HG02884 (cell line): ENCODE results near the gene HCFC1.

Source experiments
- ATAC-seq: cut with Tn5 transposase; IDR thresholded peaks from one replicate; pipeline ENCODE4 v1.9.1; 2021; ENCODE audit warnings: mild to moderate bottlenecking, moderate library complexity; ENCODE audit not compliant: unreplicated experiment

HCFC1 gene

DNA sequence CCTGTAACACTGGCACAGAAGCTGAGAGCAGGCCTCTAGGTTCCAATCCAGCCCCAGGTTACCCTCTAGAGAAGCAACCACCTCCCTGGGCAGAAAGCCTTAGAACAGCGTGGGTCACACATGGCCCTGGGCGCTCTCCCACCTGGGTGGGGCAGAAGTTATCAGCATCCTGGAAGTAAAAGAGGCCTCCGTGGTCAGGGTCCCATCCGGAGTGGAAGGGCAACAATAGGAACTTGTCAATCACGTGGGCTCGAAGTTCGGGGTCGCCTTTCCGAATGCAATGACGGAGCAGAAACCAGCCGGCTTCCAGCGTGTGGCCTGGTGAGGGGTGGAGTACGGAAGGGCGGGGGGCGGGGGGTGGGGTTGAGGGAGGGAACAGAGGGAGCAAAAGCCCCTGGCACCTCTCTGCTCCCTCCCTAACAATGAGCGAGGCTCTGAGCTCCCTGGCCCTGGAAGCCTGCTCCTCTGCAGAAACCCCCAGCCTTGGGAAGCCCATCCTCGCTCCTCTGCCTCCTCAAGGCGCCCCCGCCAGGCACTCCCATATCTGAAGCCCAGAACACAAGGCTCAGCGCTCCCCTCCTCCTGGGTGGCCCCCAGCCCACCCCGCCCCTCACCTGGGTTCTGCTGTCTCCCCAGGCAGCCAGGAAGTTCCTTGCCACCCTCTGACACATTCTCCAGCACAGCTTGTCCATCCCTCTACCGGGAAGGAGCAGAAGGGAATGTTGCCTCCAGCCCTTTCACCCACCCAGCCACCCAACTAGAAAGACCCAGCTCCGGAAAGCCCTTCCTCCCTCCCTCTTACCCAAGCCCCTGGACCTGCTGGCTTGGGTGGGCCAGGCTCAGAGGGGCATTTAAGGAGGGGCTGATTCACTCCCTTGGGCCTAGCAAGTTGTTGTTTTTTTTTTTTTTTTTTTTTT is 30.0 kb downstream of the HCFC1 start:
- no peak for ATAC-seq

DNA sequence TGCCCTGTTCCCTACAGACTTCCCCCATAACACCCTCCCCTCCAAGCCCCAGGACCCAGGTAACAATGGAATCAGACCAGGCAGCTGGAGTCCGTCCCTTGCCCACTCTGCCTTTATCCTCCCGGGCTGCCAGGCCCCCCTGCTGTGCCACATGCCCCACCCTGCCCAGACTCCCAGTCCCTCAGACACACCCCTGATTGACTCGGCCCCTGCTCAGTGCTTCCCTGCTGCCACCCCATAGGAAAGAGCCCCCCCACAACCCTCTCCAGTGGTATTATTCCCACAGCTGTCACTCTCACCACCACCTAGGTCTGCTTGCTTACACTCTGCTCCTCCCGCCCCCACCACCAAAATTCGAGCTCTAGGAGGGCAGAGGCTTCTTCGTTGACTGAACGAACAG is 32.0 kb downstream of the HCFC1 start:
- no peak for ATAC-seq

DNA sequence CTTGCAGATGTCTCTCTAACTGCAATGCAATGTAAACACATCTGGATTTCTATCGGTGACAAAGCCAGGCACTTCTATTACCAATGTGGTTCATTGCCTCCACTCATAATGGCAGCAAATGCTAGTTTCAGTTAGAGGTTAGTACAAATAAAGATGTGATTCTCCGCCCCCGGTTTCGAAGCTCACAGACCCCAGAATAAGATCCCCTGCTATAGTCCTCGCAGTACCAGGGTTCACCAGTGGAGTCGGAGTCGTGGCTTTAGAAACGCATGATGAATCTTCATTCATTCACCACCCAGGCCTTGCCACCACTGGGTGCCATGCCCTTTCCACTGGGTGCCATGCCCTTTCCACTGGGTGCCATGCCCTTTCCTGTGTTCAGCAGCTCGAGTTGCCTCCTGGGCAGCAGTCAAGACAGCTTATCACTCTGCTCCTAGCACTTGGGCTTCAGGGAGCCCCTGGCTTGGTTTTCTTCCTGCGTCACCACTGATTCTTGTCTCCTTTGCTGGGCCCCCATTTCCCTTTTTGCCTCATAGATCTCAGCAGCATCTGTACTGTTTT is 33.3 kb downstream of the HCFC1 start:
- no peak for ATAC-seq

DNA sequence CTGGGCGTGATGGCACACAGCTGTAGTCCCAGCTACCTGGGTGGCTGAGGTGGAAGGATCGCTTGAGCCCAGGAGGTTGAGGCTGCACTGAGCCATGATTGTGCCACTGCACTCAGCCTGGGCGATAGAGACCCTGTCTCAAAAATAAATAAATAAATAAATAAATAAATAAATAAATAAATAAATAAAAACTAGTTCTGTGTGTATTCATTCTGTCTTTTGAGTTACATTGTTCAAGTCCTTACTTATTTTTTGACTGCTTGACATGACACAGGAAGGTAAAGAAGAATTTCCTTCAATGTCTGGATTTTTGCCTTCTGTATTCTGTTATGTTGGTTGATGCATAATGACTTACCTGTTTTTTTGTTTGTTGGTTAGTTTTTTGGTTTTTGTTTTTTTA is 34.6 kb downstream of the HCFC1 start:
- ATAC-seq: no peak

DNA sequence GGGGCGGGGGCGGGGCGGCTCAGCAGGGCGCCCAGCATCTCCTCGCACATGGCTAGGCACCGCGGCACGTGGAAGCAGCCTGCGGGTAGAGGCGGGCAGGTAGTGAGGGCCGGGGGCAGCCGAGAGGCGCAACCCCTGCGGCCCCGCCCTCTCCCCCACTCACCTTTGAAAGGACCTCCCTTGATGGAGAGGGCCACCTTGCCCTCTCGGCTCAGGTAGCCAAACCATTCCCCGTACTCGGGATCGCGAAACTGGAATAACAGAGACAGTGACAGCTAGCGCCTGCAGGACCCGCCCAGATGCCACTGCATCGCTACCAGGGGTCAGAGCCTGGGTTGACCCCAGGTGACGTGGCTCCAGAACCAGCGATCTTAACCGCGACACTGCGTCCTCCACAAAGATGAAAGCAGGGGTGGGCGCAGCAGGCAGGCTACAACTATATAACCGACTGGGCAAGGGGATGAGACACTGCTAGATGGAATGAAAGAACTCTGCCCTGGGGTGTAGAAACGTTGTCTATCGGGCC is 36.2 kb downstream of the HCFC1 start:
- ATAC-seq: no peak

DNA sequence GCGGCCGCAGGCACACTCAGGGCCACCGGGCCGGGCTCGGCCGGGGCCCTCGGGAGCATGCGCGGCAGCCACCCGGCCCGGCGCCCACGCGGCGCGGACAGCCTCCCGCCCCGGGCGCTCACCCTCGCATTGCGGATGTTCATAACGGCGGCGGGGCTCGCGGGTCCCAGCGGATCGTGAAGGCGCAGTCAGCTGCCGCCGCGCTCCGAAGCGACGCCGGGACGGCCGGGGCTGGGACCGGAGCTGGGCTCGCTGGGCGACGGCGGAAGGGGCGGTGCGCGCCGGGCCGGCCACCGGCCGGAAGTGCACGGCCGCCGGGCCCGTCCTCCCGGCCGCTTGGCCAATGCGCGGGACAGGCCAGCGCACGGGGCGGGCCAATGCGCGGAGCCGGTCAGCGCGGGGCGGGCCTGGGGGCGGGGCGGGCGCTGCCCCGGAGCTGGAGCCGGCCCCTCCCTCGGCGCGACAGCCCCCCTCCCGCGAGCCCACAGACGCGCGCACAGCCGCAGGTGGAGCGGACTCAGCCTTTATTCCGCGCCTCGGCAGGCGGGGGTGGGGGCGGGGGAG is 36.8 kb downstream of the HCFC1 start, which contains the start of gene NAA10:
Gene NAA10 (minus strand): TSS at position 276 of the 564 bp plus-strand sequence. CDS start 133 bp downstream, at position 143.
- ATAC-seq: peak; percentile 89

DNA sequence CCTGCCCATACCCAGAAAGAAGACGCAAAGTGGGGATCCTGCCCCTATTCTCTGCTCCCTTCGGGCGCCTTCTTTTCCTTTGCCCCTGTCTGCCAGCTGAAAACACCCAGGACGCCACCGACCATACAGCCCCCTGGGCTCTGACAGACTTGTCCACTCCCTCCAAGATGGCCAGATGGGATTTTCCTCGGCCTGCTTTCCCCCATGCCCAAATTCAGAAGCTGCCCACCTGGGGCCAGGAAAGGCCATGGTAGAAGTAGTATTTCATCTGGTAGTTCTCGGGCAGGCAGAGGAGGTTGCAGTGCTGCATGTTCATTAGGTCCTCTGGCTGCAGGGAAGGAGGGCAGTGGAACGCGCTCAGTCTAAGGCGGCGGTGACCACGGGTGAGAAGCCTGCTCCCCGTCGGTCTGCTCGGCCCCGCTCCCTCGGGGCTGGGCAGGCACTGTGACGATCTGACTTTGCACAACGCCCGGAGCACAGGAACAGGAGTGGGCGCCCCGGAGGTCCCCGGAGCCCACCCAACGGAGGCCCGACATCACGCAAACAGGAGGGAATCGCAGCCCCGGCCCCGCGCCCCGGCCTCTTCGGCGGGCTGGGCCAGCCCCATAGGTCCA is 37.4 kb downstream of the HCFC1 start:
- peak; percentile 17 for ATAC-seq

DNA sequence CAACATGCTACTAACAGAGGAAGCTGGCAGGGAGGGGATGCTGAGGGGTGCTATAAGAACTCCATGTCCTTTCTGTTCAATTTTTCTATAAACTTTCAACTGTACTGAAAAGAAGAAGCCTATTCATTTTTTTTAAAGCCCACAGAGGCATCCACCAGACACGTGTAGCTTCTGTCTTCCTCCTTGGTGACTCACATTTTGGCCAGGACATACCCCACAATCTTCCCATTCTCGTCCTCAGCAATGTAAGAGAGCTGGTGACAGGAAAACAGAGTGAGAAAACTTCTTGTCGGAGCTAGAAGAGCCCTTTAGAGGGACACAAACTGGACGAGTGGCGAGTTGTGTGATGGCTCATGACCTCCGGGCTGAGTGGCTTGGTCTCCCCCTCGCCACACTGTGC is 37.9 kb downstream of the HCFC1 start:
- no peak for ATAC-seq

DNA sequence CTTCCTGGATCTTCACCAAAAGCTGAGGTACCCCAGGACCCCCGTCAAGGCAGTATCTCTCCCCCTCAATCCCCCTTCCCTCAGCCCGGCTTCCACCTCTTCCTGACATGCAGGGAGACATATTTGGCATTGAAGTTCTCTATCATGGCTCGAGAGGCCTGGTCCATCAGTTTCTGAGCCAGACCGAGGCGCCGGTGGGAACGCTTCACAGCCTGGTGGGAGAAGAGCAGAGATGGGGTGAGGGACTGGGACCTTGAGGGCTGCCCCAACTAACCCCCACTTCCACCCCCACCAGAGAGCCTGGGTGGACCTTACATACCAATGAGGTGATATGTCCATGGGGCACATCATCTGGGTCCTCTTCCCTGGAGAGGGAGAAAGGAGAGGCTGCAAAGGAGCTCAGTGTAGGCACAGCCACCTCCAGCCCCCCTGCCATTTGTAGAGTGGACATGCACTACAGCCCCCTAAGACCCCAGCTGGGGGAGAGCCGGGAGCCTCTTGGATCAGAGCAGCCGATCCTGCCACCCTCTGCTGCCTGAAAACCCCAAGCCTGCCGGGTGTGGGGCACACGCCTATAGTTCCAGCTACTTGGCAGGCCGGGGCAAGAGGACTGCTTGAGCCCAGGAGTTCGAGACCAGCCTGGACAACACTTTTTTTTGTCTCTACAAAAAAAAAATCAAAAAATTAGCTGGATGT is 39.2 kb downstream of the HCFC1 start:
- ATAC-seq: no peak

DNA sequence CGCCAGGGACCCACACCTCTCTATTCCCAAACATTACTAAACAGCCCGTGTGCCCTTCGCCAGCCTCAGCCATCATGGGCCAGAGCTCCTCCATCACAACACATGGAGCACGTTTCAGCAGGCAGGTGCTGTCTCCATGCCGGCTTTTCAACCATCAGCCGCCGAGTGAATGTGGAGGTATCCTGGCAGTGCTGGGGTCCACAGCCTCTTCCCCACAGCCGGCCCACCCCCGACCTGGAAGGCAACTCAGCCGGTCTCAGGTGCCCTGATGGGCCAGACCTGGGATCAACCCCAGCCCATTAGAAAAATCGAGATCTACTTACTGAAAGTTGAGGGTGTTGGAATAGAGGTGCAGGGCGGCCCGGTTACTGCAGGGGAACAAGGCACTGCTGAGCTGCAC is 39.9 kb downstream of the HCFC1 start:
- no peak for ATAC-seq

DNA sequence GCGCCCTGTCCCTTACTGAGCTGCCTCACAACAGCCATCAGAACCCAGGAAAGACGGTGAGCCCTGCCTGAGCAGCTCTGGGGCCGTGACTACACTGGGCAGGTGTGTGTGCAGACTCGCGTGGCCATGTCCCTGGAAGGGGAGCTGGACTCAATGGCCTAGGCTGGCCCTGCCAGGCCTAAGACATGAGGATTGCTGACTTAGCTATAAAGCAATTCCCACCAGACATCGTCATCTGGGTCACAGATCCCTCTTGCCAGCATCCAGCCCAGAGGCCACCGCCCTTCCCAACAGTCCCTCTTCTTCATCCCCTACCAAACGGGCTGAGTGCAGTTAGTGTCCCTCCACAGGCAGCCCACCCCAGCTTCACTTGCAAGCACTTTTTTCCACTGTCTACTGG is 40.5 kb downstream of the HCFC1 start:
- no peak for ATAC-seq

DNA sequence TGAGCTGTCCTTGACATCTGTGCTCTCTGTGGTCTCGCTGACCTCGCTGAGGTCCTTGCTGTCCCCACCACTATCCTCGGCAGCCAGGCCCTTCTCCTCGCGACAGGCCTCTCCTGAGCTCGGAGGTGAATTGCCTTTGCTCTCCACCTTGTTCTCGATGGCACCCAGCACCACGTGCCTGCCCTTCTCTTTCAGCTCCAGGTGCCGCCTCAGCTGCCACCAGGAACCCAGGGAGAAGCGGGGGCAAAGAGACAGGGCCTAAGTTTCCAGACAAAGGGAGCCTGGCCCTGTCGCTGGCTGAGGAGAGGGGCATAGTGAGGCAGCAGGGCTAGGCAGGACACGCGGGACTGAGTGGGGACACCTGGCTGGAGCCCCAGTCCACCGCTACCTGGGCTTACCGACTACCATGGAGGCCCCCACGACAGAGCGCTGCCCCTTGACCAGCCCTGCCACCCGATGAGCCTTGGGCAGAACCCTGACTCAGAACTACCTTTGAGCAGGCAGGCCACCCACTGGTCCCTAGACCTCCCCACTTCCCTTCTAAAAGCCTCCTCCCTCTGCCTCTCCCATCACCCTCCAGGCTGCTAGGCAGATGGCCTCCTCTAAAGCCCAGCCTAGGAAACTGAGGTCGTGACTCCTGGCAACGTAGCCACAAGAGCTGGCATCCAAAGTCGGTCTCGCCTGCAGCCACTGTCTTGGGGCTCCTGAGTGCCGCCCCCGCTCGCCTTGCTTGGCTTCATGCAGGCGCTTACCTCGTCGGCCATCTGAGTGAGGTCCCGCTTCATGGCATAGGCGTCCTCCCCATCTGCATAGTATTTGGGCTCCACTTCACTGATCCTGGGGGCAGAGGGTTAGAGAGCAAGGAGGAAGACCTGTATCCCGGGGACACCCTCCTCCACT is 41.4 kb downstream of the HCFC1 start:
- no peak for ATAC-seq

DNA sequence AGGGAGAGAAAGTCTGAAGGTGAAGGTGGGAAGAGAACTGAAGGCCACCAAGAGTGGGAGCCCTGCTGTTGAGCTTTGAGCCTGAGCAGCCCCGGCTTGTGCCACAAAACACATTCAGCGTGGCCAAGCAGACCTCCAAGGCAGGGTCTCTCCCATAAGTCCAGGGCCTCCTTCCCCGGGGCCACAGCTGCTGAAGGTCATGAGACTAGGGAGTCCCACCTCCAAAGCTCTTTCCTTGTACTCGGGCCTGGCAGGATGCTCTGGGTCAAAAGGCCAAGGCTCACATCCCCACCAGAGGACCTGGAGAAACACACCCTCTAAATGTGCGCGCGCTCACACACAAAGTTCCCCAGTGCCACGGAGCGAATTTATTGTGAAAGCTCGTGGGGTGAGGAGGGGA is 42.0 kb downstream of the HCFC1 start:
- ATAC-seq: no peak

DNA sequence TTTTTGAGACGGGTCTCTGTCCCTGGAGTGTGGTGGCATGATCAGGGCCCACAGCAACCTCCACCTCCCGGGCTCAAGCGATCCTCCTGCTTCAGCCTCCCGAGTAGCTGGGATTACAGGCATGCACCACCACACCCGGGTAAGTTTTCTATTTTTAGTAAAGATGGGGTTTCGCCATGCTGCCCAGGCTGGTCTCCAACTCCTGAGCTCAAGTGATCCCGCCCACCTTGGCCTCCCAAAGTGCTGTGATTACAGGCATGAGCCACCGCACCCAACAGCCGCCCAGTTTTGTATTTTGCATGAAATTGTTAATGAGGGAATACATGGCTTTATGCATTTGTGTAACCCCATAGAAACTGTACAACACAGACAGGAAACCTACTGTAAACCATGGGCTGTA is 42.8 kb downstream of the HCFC1 start:
- ATAC-seq: no peak

DNA sequence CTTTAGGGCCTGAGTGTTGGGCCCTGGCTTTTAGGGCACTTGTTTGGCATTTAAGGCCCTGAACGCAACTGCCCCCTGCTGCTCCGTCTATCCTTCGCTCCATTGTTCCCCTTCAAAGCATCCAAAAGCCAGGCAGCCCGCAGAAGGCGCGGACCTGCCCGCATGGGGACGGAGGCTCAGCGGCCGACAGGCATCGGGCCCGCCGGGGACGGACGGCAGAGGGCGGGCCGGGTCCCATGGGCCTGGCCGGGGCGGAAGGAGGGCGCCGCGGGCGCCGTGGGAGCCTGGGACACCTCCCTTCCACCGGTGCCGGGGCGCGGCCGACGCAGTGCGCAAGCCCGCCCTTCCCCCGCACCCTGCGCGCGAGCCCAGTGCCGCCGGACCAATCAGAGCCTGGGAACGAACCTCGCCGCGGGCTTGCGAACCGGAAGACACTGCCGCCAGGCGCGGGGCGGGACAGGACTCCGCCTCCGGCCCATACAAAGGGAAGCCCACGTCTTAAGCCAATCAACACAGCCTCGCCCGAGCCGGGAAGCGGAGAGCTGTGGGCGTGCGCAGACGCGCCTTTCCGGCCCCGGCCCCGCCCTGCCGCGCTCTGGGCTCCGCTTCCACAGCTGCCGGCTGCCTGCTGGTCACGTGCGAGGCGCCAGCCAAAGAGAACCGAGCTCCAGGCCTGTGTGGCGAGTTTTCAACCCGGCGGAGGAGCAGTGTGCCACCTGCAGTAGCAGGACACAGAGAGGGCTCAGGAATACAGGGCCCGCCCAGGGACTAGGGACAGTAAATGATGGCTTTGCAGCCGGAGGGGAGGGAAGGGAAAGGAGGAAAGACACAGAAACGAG is 43.5 kb downstream of the HCFC1 start:
- peak; percentile 59 for ATAC-seq

DNA sequence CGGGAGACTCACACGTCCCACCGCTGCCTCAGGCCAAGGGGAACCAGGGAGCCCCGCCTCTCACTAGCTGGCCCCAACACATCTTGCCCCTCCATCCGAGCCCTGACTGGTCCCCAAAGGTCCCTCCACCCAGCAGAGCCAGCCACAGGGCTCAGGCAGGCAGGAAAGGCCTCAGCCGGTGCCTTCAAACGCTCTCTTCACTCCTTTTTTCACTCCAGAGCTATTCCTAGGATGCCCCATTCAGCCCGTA is 44.0 kb downstream of the HCFC1 start:
- ATAC-seq: no peak

DNA sequence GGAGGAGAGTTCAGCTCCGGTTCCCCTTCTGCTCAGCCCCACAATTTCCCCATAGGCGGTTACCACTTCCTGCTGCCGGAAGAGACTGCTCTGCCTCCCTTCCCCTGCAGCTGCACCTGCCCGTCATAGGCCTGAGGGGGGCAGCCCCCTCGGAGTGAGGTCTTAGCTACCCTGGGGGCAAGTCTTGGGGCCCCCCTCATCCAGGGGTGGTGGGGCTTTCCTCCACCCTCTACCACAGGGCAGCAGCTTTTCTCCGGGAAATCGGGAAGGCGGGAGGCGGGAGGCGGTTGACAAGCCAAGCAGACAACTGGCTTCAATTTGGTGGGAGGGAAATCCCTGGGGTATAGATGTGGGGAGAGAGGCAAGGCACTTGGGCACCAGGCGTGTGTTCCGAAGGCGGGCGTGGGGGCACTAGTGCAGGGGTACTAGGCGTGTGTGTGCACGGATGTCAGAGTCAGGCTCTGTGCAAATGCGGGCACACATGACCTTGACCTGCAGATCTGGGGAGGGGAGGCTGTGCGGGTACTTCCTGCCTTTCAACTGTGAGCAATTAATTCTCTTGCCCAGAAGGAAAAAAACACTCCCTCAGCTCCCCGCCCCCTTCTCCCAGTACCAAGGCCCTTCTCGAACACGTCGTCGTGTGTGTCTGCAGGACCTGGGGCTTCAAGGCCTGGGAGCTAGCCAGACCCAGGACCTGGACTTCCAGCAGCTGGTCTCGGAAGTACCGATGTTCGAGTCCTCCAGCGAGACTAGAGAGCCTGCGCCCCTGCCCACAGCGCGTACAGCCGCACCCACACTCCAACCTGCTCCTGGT is 44.6 kb downstream of the HCFC1 start:
- peak; percentile 46 for ATAC-seq

DNA sequence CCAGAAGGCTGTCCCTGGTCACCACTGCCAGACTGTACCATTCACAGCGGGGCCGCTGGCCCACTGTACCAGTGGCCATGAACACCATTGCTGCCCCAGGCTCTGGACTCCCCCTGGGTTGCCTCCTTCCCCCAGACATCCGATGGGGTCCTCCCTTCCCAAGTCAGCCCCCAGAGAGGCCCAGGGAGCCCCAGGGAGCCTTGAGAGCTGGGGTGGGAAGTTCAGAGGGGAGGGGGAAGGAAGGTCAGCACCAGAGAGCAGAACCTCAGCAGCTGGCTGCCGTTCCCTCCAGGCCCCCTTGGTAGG is 45.1 kb downstream of the HCFC1 start:
- ATAC-seq: no peak
